ENCODE data around the gene MEPCE. TPM values are rescaled to one million over a fixed set of nuclear protein-coding genes. Genes with fewer than 3 reads are reported as not detected.

Gene MEPCE
- total and polyA plus RNA-seq, 9 of the 15 experiments (the other 6 are each of a cell fraction or from before 2014, with no cell fraction given) = 10.9 to 76.3 (median 44.1) TPM

GRCh38 chr7:100469227-100470044, 39.8 kb downstream of the MEPCE start (continued):
- no peak for TF ChIP-seq NR3C1 (CRISPR knock-in tag; IDR thresholded peaks at IDR 0.05)
- no peak for TF ChIP-seq KDM5B (IDR thresholded peaks at IDR 0.05; ENCODE audit: insufficient replicate concordance, low read depth, low read length)

DNA sequence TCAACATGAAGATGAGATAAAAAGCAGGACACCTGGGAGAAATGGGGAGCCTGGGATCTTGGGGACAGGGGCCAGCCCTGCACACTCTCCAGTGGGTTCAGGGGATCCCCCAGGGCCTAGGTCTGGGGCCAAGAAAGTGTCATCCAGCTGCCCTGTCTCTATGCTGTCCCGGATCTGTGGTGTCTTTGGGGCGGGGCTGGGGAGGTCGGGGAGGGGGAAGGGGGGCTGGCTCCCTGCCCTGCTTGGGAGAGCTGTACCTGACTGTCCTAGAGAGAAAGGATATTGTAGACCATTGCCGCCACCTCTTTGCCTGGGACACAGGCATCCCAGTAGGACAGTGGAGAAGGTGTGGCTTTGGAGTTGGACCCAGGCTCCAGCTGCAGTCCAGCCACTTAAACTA, 41.4 kb downstream of the MEPCE start:
- POLR2A ChIA-PET = interaction anchor here (0.6 kb wide), 1 partner anchor 108 kb away, joined by 3 read pairs; no protein-coding TSS in a partner anchor

More for the DNA sequence above, 41.4 kb downstream of the MEPCE start:
- Histone ChIP-seq H3K9me1 (ENCODE audit: control insufficient read depth, insufficient read depth, low read length) (peaks cover 6% of the 10 kb centered on the region), H3K9ac (ENCODE audit: insufficient read depth in 1 of 2, low read depth in 2 of 2, low read length in 2 of 2) (peak overlapping the region in 1 of 2 experiments; percentile 40; a peak in 1 of 4 replicates), H3K9me3 (replicated peaks; ENCODE audit: control insufficient read depth, insufficient read depth, low read depth, low read length) (no peaks in the 10 kb centered on the region), H3K36me3 (ENCODE audit: control insufficient read depth, insufficient read depth, low read length) (peaks cover 78% of the 10 kb centered on the region), H3K79me2 (ENCODE audit: control insufficient read depth, insufficient read depth, low read length) (peaks cover 29% of the 10 kb centered on the region), H2AFZ (ENCODE audit: low read depth, low read length) (no peak overlapping the region), H3K4me2 (ENCODE audit: insufficient read depth, low read length) (no peak overlapping the region), H4K20me1 (replicated peaks; ENCODE audit: control insufficient read depth, insufficient read depth, low read length) (peaks cover 14% of the 10 kb centered on the region), H3K4me1 (replicated peaks in 1 of 2; ENCODE audit: control insufficient read depth in 2 of 2, insufficient read depth in 2 of 2, low read length in 2 of 2) (peaks cover 28 to 63% of the 10 kb centered on the region in 2 experiments), H3K27ac (ENCODE audit: extremely low read depth, low read depth, low read length) (no peak overlapping the region), H3K27me3 (ENCODE audit: control insufficient read depth in 2 of 2, insufficient read depth in 2 of 2, low read length in 2 of 2) (no peaks in the 10 kb centered on the region), H3K4me3 (no peak overlapping the region)
- BruUV-seq (replicated peaks) = no TSS peak
- in situ Hi-C loops (cut with MboI) (loop anchor here (25.0 kb wide), 1 partner anchor 91 kb away; the partner anchor contains the start of gene SAP25), intact Hi-C loops (cut with micrococcal nuclease) (loop anchor here (2.0 kb wide), 1 partner anchor 254 kb away; no protein-coding TSS in a partner anchor)
- DNase-seq (ENCODE audit: extremely low read depth in 1 of 4, low spot score in 3 of 4) (peak in 1 of 4 experiments; percentile 25), FAIRE-seq (no peak), ATAC-seq (no peak)
- TF ChIP-seq LEF1 (IDR thresholded peaks at IDR 0.05) (no peak), MAFF (IDR thresholded peaks at IDR 0.05; ENCODE audit: low read length) (no peak), U2AF2 (optimal IDR thresholded peaks at IDR 0.05; ENCODE audit: low read depth, low read length) (no peak), ARNT (IDR thresholded peaks at IDR 0.05) (no peak), IRF2 (CRISPR knock-in tag; IDR thresholded peaks at IDR 0.05) (no peak), ETV1 (tag; conservative IDR thresholded peaks at IDR 0.05; ENCODE audit: low read depth) (no peak), ZNF79 (CRISPR knock-in tag; IDR thresholded peaks at IDR 0.05; ENCODE audit: low read depth) (no peak), PHF20 (IDR thresholded peaks at IDR 0.05; ENCODE audit: partially characterized antibody) (no peak), WHSC1 (IDR thresholded peaks at IDR 0.05; ENCODE audit: low read length) (no peak), JUN (IDR thresholded peaks at IDR 0.05; ENCODE audit: borderline replicate concordance, low read depth, low read length) (no peak), JUN (CRISPR knock-in tag; IDR thresholded peaks at IDR 0.05; ENCODE audit: borderline replicate concordance) (no peak), ZKSCAN8 (CRISPR knock-in tag; IDR thresholded peaks at IDR 0.05) (no peak)
- TF ChIP-seq, protein P1, sequence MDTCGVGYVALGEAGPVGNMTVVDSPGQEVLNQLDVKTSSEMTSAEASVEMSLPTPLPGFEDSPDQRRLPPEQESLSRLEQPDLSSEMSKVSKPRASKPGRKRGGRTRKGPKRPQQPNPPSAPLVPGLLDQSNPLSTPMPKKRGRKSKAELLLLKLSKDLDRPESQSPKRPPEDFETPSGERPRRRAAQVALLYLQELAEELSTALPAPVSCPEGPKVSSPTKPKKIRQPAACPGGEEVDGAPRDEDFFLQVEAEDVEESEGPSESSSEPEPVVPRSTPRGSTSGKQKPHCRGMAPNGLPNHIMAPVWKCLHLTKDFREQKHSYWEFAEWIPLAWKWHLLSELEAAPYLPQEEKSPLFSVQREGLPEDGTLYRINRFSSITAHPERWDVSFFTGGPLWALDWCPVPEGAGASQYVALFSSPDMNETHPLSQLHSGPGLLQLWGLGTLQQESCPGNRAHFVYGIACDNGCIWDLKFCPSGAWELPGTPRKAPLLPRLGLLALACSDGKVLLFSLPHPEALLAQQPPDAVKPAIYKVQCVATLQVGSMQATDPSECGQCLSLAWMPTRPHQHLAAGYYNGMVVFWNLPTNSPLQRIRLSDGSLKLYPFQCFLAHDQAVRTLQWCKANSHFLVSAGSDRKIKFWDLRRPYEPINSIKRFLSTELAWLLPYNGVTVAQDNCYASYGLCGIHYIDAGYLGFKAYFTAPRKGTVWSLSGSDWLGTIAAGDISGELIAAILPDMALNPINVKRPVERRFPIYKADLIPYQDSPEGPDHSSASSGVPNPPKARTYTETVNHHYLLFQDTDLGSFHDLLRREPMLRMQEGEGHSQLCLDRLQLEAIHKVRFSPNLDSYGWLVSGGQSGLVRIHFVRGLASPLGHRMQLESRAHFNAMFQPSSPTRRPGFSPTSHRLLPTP (IDR thresholded peaks at IDR 0.05; ENCODE audit: borderline replicate concordance, extremely low read depth, insufficient read length) = no peak
- CTCF ChIA-PET (ENCODE audit: low intra/inter-chr PET ratio) = interaction anchor here (1.7 to 2.2 kb wide), 2 partner anchors 9 to 254 kb away, joined by 5 to 7 read pairs; partner anchors contain the start of gene TSC22D4
- 33% methylated on average over 1 of the region's 4 CpGs for WGBS (ENCODE audit: insufficient coverage, low coverage, missing lambda C conversion rate)
